ENCODE results near the gene PLA2G2D.

Gene PLA2G2D

DNA sequence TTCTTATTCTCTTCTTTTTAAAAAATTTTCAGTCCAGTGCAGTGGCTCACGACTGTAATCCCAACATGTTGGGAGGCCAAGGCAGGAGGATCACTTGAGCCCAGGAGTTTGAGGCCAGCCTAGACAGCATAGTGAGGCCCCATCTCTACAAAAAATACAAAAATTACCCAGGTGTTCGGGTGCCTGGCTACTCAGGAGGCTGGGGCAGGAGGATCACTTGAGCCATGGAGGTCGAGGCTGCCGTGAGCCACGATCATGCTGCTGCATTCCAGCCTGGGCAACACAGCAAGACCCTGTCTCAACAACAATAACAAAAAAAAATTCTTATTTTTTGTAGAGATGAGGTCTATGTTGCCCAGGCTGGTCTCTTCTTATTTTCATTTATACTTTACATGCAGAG, 7.9 kb downstream of the PLA2G2D start:
- Histone ChIP-seq H3K9me3 (ENCODE audit: insufficient read depth, low read length) (no peaks in the 10 kb centered on the region), H3K36me3 (ENCODE audit: insufficient read depth, insufficient read length, low read length) (no peaks in the 10 kb centered on the region)
- no peak for DNase-seq (ENCODE audit: low read depth, low spot score)

DNA sequence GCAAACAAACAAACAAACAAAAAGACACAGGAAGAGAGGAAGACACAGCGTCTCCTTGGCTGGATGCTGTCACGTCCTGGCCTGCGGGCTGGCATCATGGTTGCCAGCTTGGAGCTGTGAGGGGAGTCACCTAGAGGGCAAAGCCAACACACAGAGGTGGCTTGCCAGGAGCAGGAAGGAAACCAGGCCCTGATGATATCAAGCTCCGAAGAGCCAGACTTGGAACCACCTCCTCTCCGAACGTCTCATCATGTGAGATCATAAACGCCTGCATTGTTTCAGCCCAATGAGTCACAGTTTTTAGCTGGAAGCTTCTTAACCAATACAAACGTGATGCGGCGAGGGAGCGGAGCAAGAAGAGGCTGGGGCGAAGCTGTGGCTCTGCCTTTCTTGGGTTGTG, 8.7 kb downstream of the PLA2G2D start:
- H3K4me3 ChIP-seq (ENCODE audit: insufficient read length, low read depth), result no peak overlapping the region
- H3K27me3 ChIP-seq (ENCODE audit: insufficient read depth, insufficient read length), result no peaks in the 10 kb centered on the region
- peaks cover 4% of the 10 kb centered on the region for H3K4me1 ChIP-seq (ENCODE audit: insufficient read depth, insufficient read length)
- no peak for DNase-seq (ENCODE audit: low read depth, low spot score)
- TF ChIP-seq YY1 (IDR thresholded peaks at IDR 0.05; ENCODE audit: insufficient read depth, insufficient read length) (no peak), SUZ12 (IDR thresholded peaks at IDR 0.05; ENCODE audit: extremely low read depth, insufficient read depth, insufficient read length) (no peak), ZNF274 (IDR thresholded peaks at IDR 0.05; ENCODE audit: low read depth, low read length) (no peak)
- no peaks in the 10 kb centered on the region for H3K36me3 ChIP-seq (ENCODE audit: insufficient read depth, insufficient read length, low read length)
- no peaks in the 10 kb centered on the region for H3K9me3 ChIP-seq (ENCODE audit: insufficient read depth, low read length)
- no peak overlapping the region for H3K9ac ChIP-seq (ENCODE audit: insufficient read length, low read depth)

More for the DNA sequence above, 7.9 kb downstream of the PLA2G2D start:
- Histone ChIP-seq H3K4me3 (ENCODE audit: insufficient read length, low read depth) (no peak overlapping the region), H3K4me1 (ENCODE audit: insufficient read depth, insufficient read length) (peaks cover 4% of the 10 kb centered on the region), H3K27me3 (ENCODE audit: insufficient read depth, insufficient read length) (no peaks in the 10 kb centered on the region), H3K9ac (ENCODE audit: insufficient read length, low read depth) (no peak overlapping the region)
- TF ChIP-seq YY1 (IDR thresholded peaks at IDR 0.05; ENCODE audit: insufficient read depth, insufficient read length) (no peak), ZNF274 (IDR thresholded peaks at IDR 0.05; ENCODE audit: low read depth, low read length) (no peak), SUZ12 (IDR thresholded peaks at IDR 0.05; ENCODE audit: extremely low read depth, insufficient read depth, insufficient read length) (no peak)

DNA sequence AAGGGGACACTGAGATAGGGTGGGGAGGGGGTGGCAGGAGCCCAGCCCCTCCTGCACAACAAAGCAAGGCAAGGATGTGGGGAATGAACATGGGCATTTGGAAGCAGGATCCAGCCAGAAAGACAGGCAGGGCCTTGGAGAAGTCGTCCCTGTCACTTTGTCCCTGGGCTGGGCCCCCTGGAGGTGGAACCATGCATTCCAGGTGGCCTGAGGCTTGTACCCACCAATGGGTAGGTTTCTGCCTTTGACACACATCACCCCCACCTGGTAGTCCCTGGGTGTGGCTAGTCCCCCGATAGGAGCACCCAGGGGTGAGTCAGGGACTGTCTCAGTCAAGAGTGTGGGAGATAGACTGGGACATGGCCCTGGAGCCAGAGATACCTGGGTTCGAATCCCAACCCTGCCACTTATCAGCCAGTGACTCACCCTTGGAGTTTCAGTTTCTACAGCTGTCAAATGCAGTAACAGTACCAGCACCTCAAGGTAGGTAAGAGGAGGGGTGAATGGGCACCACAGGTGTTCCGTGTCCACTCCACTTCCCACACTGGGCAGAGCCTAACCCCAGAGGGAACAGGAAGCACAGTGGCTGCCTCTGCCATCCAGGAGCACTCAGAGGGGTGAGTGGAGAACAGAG, 10.0 kb downstream of the PLA2G2D start:
- TF ChIP-seq YY1 (IDR thresholded peaks at IDR 0.05; ENCODE audit: insufficient read depth, insufficient read length) (no peak), SUZ12 (IDR thresholded peaks at IDR 0.05; ENCODE audit: extremely low read depth, insufficient read depth, insufficient read length) (no peak), ZNF274 (IDR thresholded peaks at IDR 0.05; ENCODE audit: low read depth, low read length) (no peak)
- no peaks in the 10 kb centered on the region for H3K9me3 ChIP-seq (ENCODE audit: insufficient read depth, low read length)
- no peak for DNase-seq (ENCODE audit: low read depth, low spot score)
- H3K4me3 ChIP-seq (ENCODE audit: insufficient read length, low read depth), result no peak overlapping the region
- no peaks in the 10 kb centered on the region for H3K27me3 ChIP-seq (ENCODE audit: insufficient read depth, insufficient read length)
- H3K36me3 ChIP-seq (ENCODE audit: insufficient read depth, insufficient read length, low read length), result no peaks in the 10 kb centered on the region
- no peak overlapping the region for H3K9ac ChIP-seq (ENCODE audit: insufficient read length, low read depth)
- H3K4me1 ChIP-seq (ENCODE audit: insufficient read depth, insufficient read length), result peaks cover 4% of the 10 kb centered on the region

DNA sequence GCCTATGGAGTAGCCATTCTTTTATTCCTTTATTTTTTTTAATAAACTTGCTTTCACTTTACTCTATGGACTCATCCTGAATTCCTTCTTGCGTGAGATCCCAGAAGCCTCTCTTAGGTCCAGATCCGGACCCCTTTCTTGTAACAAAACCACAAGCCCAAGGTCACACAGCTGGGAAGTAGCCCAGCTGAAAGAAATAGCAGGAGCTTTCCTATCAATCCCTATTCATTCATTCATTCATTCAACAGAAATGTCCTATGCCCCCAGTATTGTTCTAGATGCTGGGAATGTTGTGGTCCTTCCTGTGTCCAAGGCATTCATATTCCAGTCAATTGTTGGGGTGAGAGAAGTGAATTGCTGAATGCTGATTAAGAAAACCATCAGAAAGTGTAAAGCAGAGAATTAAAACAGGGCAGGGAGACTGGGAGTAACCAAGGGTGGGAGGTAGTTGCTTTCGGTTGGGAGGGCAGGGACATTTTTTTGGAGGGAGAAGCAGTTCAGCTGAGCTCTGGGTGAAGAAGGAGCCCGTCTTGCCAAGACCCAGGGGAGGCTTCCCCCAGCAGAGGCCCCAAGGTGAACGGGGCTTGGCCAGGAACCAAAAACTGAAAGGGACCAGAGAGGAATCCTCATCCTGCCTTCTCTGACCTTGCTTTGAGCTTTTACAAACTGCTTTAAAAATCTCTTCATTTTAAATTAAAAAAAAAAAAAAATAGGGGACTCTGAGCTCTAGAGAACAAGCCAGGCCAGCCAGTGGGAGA, 10.8 kb downstream of the PLA2G2D start:
- no peaks in the 10 kb centered on the region for H3K9me3 ChIP-seq (ENCODE audit: insufficient read depth, low read length)
- no peak for DNase-seq (ENCODE audit: low read depth, low spot score)
- TF ChIP-seq SUZ12 (IDR thresholded peaks at IDR 0.05; ENCODE audit: extremely low read depth, insufficient read depth, insufficient read length), result no peak
- TF ChIP-seq ZNF274 (IDR thresholded peaks at IDR 0.05; ENCODE audit: low read depth, low read length), result no peak
- no peak for TF ChIP-seq YY1 (IDR thresholded peaks at IDR 0.05; ENCODE audit: insufficient read depth, insufficient read length)
- no peaks in the 10 kb centered on the region for H3K27me3 ChIP-seq (ENCODE audit: insufficient read depth, insufficient read length)
- no peaks in the 10 kb centered on the region for H3K36me3 ChIP-seq (ENCODE audit: insufficient read depth, insufficient read length, low read length)
- H3K4me3 ChIP-seq (ENCODE audit: insufficient read length, low read depth), result no peak overlapping the region
- H3K9ac ChIP-seq (ENCODE audit: insufficient read length, low read depth), result no peak overlapping the region
- H3K4me1 ChIP-seq (ENCODE audit: insufficient read depth, insufficient read length), result no peaks in the 10 kb centered on the region

- no peak for TF ChIP-seq YY1 (IDR thresholded peaks at IDR 0.05; ENCODE audit: insufficient read depth, insufficient read length)
- no peak for TF ChIP-seq ZNF274 (IDR thresholded peaks at IDR 0.05; ENCODE audit: low read depth, low read length)
- no peak for TF ChIP-seq SUZ12 (IDR thresholded peaks at IDR 0.05; ENCODE audit: extremely low read depth, insufficient read depth, insufficient read length)
- H3K9me3 ChIP-seq (ENCODE audit: insufficient read depth, low read length), result no peaks in the 10 kb centered on the region
- no peak overlapping the region for H3K4me3 ChIP-seq (ENCODE audit: insufficient read length, low read depth)
- no peak overlapping the region for H3K9ac ChIP-seq (ENCODE audit: insufficient read length, low read depth)
- no peak for DNase-seq (ENCODE audit: low read depth, low spot score)
- no peaks in the 10 kb centered on the region for H3K4me1 ChIP-seq (ENCODE audit: insufficient read depth, insufficient read length)
- H3K27me3 ChIP-seq (ENCODE audit: insufficient read depth, insufficient read length), result no peaks in the 10 kb centered on the region
- H3K36me3 ChIP-seq (ENCODE audit: insufficient read depth, insufficient read length, low read length), result no peaks in the 10 kb centered on the region
These were observed 11.5 kb downstream of the PLA2G2D start for GRCh38 chr1:20107796-20108195.

GRCh38 chr1:20107351-20107750, 12.0 kb downstream of the PLA2G2D start:
- Histone ChIP-seq H3K27me3 (ENCODE audit: insufficient read depth, insufficient read length) (no peaks in the 10 kb centered on the region), H3K4me3 (ENCODE audit: insufficient read length, low read depth) (no peak overlapping the region), H3K9ac (ENCODE audit: insufficient read length, low read depth) (no peak overlapping the region), H3K9me3 (ENCODE audit: insufficient read depth, low read length) (no peaks in the 10 kb centered on the region), H3K4me1 (ENCODE audit: insufficient read depth, insufficient read length) (no peaks in the 10 kb centered on the region), H3K36me3 (ENCODE audit: insufficient read depth, insufficient read length, low read length) (no peaks in the 10 kb centered on the region)
- DNase-seq (ENCODE audit: low read depth, low spot score), result no peak
- no peak for TF ChIP-seq ZNF274 (IDR thresholded peaks at IDR 0.05; ENCODE audit: low read depth, low read length)
- no peak for TF ChIP-seq YY1 (IDR thresholded peaks at IDR 0.05; ENCODE audit: insufficient read depth, insufficient read length)
- no peak for TF ChIP-seq SUZ12 (IDR thresholded peaks at IDR 0.05; ENCODE audit: extremely low read depth, insufficient read depth, insufficient read length)

DNA sequence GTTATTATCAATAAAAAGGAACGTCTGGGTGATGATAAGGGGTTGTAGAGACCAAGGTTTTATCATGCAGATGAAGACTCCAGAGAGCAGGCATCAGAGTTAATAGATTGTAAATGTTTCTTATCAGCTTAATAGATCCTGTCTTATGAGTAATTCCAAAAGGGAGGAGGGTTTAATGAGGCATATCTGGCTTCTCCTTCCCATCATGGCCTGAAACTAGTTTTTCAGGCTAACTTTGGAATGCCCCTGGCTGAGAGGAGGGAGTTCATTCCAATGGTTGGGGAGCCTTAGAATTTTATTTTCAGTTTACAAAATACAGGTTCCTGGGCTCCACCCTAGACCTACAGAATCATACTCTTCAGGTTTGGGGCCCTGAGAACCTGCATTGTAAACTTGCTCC, 13.5 kb downstream of the PLA2G2D start:
- Histone ChIP-seq H3K36me3 (ENCODE audit: insufficient read depth, insufficient read length, low read length) (no peaks in the 10 kb centered on the region), H3K4me1 (ENCODE audit: insufficient read depth, insufficient read length) (no peaks in the 10 kb centered on the region), H3K9ac (ENCODE audit: insufficient read length, low read depth) (no peak overlapping the region), H3K4me3 (ENCODE audit: insufficient read length, low read depth) (no peak overlapping the region), H3K27me3 (ENCODE audit: insufficient read depth, insufficient read length) (no peaks in the 10 kb centered on the region), H3K9me3 (ENCODE audit: insufficient read depth, low read length) (no peaks in the 10 kb centered on the region)
- TF ChIP-seq ZNF274 (IDR thresholded peaks at IDR 0.05; ENCODE audit: low read depth, low read length) (no peak), YY1 (IDR thresholded peaks at IDR 0.05; ENCODE audit: insufficient read depth, insufficient read length) (no peak), SUZ12 (IDR thresholded peaks at IDR 0.05; ENCODE audit: extremely low read depth, insufficient read depth, insufficient read length) (no peak)
- no peak for DNase-seq (ENCODE audit: low read depth, low spot score)
